Astrocyte (in vitro differentiated cells and primary cell): ENCODE data around the gene ODF2.

Experiments
- EZH2 ChIP-seq: IDR thresholded peaks from 2 replicates; pipeline ENCODE4 v1.6.1; 2012; ENCODE audit warnings: mild to moderate bottlenecking, low read length, inconsistent platforms; ENCODE audit not compliant: insufficient read depth
- TF ChIP-seq, protein P1 (sequence below): IDR thresholded peaks from 2 replicates; pipeline ENCODE4 v1.5.1; 2011; ENCODE audit warnings: low read depth, mild to moderate bottlenecking, inconsistent platforms, low read length, moderate library complexity; ENCODE audit not compliant: insufficient read depth

DNA sequence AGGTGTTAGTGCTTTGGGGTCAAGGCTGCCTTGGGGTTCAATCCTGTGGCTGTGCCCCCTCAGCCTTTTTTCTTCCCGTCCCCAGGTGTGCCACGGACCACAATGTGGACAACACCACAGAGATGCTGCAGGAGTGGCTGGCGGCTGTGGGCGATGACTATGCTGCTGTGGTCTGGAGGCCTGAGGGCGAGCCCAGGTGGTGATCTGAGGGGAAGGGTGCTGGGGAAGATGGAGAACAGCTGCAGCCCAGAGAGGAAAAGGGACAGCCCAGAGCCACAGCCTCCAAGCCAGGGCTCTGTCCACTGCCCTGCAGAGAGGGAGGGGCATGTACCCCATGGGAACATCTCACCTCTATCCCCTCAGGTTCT, 33.0 kb upstream of the ODF2 start:
- TF ChIP-seq, protein P1, sequence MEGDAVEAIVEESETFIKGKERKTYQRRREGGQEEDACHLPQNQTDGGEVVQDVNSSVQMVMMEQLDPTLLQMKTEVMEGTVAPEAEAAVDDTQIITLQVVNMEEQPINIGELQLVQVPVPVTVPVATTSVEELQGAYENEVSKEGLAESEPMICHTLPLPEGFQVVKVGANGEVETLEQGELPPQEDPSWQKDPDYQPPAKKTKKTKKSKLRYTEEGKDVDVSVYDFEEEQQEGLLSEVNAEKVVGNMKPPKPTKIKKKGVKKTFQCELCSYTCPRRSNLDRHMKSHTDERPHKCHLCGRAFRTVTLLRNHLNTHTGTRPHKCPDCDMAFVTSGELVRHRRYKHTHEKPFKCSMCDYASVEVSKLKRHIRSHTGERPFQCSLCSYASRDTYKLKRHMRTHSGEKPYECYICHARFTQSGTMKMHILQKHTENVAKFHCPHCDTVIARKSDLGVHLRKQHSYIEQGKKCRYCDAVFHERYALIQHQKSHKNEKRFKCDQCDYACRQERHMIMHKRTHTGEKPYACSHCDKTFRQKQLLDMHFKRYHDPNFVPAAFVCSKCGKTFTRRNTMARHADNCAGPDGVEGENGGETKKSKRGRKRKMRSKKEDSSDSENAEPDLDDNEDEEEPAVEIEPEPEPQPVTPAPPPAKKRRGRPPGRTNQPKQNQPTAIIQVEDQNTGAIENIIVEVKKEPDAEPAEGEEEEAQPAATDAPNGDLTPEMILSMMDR = no peak
- no peak for TF ChIP-seq EZH2
